GM12875 (cell line): ENCODE measurements around the gene ARHGEF40.

Source experiments
- H3K4me3 ChIP-seq: one replicate; pipeline ENCODE4 v1.5.1; 2011; ENCODE audit warnings: low read depth, low read length, control low read depth
- TF ChIP-seq, protein P1 (sequence below): IDR thresholded peaks from 2 replicates; pipeline ENCODE4 v1.5.1; 2011; ENCODE audit warnings: low read depth, mild to moderate bottlenecking, control low read depth, inconsistent platforms, low read length, moderate library complexity, borderline replicate concordance; ENCODE audit not compliant: insufficient read depth

Gene ARHGEF40

GRCh38 chr14:21099596-21099985 is 29.5 kb downstream of the ARHGEF40 start:
- H3K4me3 ChIP-seq, result no peak overlapping the region
- TF ChIP-seq, protein P1, sequence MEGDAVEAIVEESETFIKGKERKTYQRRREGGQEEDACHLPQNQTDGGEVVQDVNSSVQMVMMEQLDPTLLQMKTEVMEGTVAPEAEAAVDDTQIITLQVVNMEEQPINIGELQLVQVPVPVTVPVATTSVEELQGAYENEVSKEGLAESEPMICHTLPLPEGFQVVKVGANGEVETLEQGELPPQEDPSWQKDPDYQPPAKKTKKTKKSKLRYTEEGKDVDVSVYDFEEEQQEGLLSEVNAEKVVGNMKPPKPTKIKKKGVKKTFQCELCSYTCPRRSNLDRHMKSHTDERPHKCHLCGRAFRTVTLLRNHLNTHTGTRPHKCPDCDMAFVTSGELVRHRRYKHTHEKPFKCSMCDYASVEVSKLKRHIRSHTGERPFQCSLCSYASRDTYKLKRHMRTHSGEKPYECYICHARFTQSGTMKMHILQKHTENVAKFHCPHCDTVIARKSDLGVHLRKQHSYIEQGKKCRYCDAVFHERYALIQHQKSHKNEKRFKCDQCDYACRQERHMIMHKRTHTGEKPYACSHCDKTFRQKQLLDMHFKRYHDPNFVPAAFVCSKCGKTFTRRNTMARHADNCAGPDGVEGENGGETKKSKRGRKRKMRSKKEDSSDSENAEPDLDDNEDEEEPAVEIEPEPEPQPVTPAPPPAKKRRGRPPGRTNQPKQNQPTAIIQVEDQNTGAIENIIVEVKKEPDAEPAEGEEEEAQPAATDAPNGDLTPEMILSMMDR, result no peak

- no peak within 1 kb of the TSS for H3K4me3 ChIP-seq
- TF ChIP-seq, protein P1, result no peak
Observed at GRCh38 chr14:21100931-21101330, 30.8 kb downstream of the ARHGEF40 start, which contains the start of gene TMEM253. Gene TMEM253 (plus strand): TSS chr14:21101066. CDS start chr14:21101344, 278 bp downstream.

GRCh38 chr14:21101802-21102413 is 31.8 kb downstream of the ARHGEF40 start:
- H3K4me3 ChIP-seq, result no peak overlapping the region
- TF ChIP-seq, protein P1, result no peak

DNA sequence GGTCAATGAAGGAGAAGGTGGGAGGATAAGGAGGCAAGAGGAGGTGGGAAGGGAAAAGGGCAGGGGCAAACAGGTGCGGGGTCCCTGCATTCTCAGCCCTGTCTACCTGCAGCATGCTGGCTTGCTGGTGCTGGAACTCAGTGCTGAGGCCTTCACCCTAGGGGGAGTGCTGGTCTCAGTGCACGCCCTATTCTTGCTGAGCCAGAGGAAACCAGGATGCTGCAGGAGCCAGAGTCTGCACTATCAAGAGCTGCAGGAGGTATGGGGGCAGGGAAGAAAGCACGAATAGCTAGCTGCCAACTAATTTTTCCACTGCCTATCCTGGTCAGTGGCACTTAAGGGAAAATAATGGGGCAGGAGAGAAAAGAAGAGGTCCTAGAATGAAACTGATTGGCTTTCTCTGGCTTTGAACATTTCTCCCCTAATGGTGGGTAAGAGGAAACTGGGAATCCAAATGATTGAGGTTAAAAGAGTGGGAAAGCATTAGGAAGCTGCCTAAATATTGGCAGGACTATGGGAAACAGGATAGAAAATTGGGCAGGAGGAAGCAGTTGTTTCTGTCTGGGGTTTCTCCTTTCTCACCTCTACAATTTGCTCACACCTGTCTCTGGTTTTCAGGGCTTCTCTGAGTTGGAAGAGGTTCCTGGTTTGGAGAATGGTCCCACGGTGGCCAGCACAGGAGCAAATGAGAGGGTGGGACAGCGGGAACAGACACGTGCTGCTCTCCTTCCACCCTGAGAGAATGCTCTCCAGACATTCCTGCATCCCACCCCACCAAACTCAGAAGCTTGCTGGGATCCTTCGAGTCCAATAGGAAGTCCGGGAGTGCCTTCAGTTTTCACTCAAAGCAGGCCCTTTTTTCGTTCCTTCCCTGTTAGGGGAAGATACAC is 32.7 kb downstream of the ARHGEF40 start:
- peak overlapping the region; percentile 81 for H3K4me3 ChIP-seq
- TF ChIP-seq, protein P1, result no peak

GRCh38 chr14:21103411-21103709 is 33.3 kb downstream of the ARHGEF40 start:
- peak overlapping the region; percentile 81 for H3K4me3 ChIP-seq
- TF ChIP-seq, protein P1, result no peak

GRCh38 chr14:21103710-21104447 is 33.8 kb downstream of the ARHGEF40 start:
- TF ChIP-seq, protein P1, result peak; percentile 85
- peak overlapping the region; percentile 81 for H3K4me3 ChIP-seq
